ENCODE measurements around the gene H2BK1. TPM values are rescaled to one million over a fixed set of nuclear protein-coding genes. Genes with fewer than 3 reads are reported as not detected.

The H2BK1 gene
- total and polyA plus RNA-seq, 2 of the 13 experiments (the other 11 are each of a cell fraction or from before 2014, with no cell fraction given), result not detected

- peaks cover 4 to 16% of the 10 kb centered on the region in 2 experiments; a peak in 1 of 5 replicates for H3K36me3 ChIP-seq (replicated peaks in 1 of 2; ENCODE audit: control insufficient read depth in 1 of 2, insufficient read depth in 2 of 2, low read length in 2 of 2)
- 50% methylated on average over 1 of the region's 1 CpG for WGBS (ENCODE audit: low lambda C conversion rate)
- FAIRE-seq (no peak), ATAC-seq (no peak), DNase-seq (ENCODE audit: low spot score) (no peak)
- peak overlapping the region; percentile 96; the same call in 1 of the 2 replicates for H3K4me2 ChIP-seq (ENCODE audit: low read depth, low read length)
- intact Hi-C loops (cut with micrococcal nuclease; ENCODE audit: unreplicated experiment) (no loop called here), in situ Hi-C loops (cut with HindIII; ENCODE audit: extremely low pct_ligation_motif_present, low pct_unique_long_range_greater_than_20kb) (no loop called here)
- H3K79me2 ChIP-seq (ENCODE audit: insufficient read depth, low read length), result peaks cover 29% of the 10 kb centered on the region
- peaks cover 36% of the 10 kb centered on the region for H3K4me1 ChIP-seq (ENCODE audit: insufficient read depth, low read length)
- peaks cover 12% of the 10 kb centered on the region; the same call in 1 of the 2 replicates for H4K20me1 ChIP-seq (ENCODE audit: insufficient read depth, low read length)
- no peaks in the 10 kb centered on the region; a peak in 1 of 5 replicates for H3K27me3 ChIP-seq (ENCODE audit: control insufficient read depth in 1 of 2, insufficient read depth in 2 of 2, low read length in 2 of 2)
- no TSS peak for BruUV-seq (replicated peaks)
- no peak overlapping the region for H2AFZ ChIP-seq (ENCODE audit: low read length)
- no peak overlapping the region for H3K9ac ChIP-seq (ENCODE audit: insufficient read depth, low read depth, low read length)
- no peak for TF ChIP-seq SCMH1 (CRISPR knock-in tag; IDR thresholded peaks at IDR 0.05; ENCODE audit: borderline replicate concordance)
- TF ChIP-seq ZNF143 (CRISPR knock-in tag; IDR thresholded peaks at IDR 0.05), result no peak
- no peak for TF ChIP-seq ZBTB40 (IDR thresholded peaks at IDR 0.05)
- TF ChIP-seq ZBTB40 (CRISPR knock-in tag; IDR thresholded peaks at IDR 0.05), result no peak
- no peak for TF ChIP-seq SP1 (IDR thresholded peaks at IDR 0.05)
- no peak for TF ChIP-seq SP1 (CRISPR knock-in tag; IDR thresholded peaks at IDR 0.05)
- POLR2A ChIA-PET, result no interaction called here
- CTCF ChIA-PET (ENCODE audit: low intra/inter-chr PET ratio, low total read pairs), result no interaction called here
- no peaks in the 10 kb centered on the region for H3K9me3 ChIP-seq (ENCODE audit: low read length)
- H3K4me3 ChIP-seq (replicated peaks in 1 of 3; ENCODE audit: insufficient read depth in 1 of 3, low read depth in 2 of 3, low read length in 3 of 3), result no peak overlapping the region
- no peak overlapping the region for H3K27ac ChIP-seq (ENCODE audit: extremely low read length, insufficient read depth, low read length)
Observed at GRCh38 chr7:151231080-151231479, 20.8 kb upstream of the H2BK1 start.
